Lung (tissue), 12 donors: ENCODE measurements around the gene VDR. TPM values are rescaled to one million over a fixed set of nuclear protein-coding genes. Genes with fewer than 3 reads are reported as not detected.

Experiments
- ATAC-seq: fragments of 200-7000 bp; cut with Tn5 transposase; one replicate; pipeline ENCODE4 v1.9.1; 2020; ENCODE audit warnings: moderate number of reproducible peaks; ENCODE audit not compliant: insufficient read depth, low FRiP score
- DNase-seq, 3 donors: peaks; one replicate each; pipeline ENCODE4 v3.0.0-alpha.2; 2013 to 2017
- H3K27ac ChIP-seq, 2 donors: one replicate each; pipeline ENCODE4 v1.5.1; 2013; ENCODE audit warnings: mild to moderate bottlenecking in 2 of 2, moderate library complexity in 2 of 2, control low read depth in 1 of 2, inconsistent platforms in 1 of 2, low read depth in 1 of 2, low read length in 1 of 2
- H3K27me3 ChIP-seq, 3 donors: one replicate each; pipeline ENCODE4 v1.5.1; 2013; ENCODE audit warnings: low read length in 2 of 3; ENCODE audit not compliant: control insufficient read depth in 3 of 3, insufficient read depth in 3 of 3
- H3K36me3 ChIP-seq, 4 donors: one replicate each; pipeline ENCODE4 v1.5.1; 2013; ENCODE audit warnings: low read length in 4 of 4, mild to moderate bottlenecking in 1 of 4, moderate library complexity in 1 of 4; ENCODE audit not compliant: control insufficient read depth in 4 of 4, insufficient read depth in 4 of 4
- H3K4me1 ChIP-seq, 5 donors: one replicate each; pipeline ENCODE4 v1.5.1; 2013; ENCODE audit warnings: low read length in 5 of 5, mild to moderate bottlenecking in 2 of 5, moderate library complexity in 1 of 5; ENCODE audit not compliant: control insufficient read depth in 5 of 5, insufficient read depth in 5 of 5
- H3K4me3 ChIP-seq: one replicate; pipeline ENCODE4 v1.5.1; 2013; ENCODE audit warnings: mild to moderate bottlenecking, control low read depth, moderate library complexity
- H3K9ac ChIP-seq, 2 donors: one replicate each; pipeline ENCODE4 v1.5.1; 2013; ENCODE audit warnings: low read length in 2 of 2, control low read depth in 1 of 2; ENCODE audit not compliant: insufficient read depth in 1 of 2
- H3K9me3 ChIP-seq, 4 donors: one replicate each; pipeline ENCODE4 v1.5.1; 2013; ENCODE audit warnings: low read length in 3 of 4, mild to moderate bottlenecking in 1 of 4, moderate library complexity in 1 of 4; ENCODE audit not compliant: control insufficient read depth in 4 of 4, insufficient read depth in 3 of 4
- WGBS, 2 donors: extraction: QIAGEN DNeasy Blood & Tissue Kit; methylation state at CpG; one replicate each; pipeline ENCODE4 v1.1.7; 2013; 5-methylcytosine and 5-hydroxymethylcytosine counted together
- polyA plus RNA-seq, 2 donors: library from polyadenylated mRNA; stranded (reverse); fragments of 200-250 nt; gene quantifications; one replicate each; pipeline ENCODE4 v1.2.1, GENCODE V29; 2013
- total RNA-seq, 2 donors: library from RNA; depleted of rRNA in 1 of 2; stranded (reverse); fragments of >200 nt in 1 of 2; gene quantifications; one replicate each; pipeline ENCODE4 v1.2.1, GENCODE V29; 2014 to 2021
- TF ChIP-seq, protein P1 (sequence below): IDR thresholded peaks from 2 replicates; pipeline ENCODE4 v1.5.1; 2012; ENCODE audit warnings: mild to moderate bottlenecking; ENCODE audit errors: control extremely low read depth, extremely low read depth
- donor health status: control.
- donor health status: control.
- donor health status: Bipolar disorder and iron deficiency.
- donor health status: healthy.
- donor health status: DM: yes; HTN: yes; CAD: no.

Gene VDR
- total and polyA plus RNA-seq, 4 donors, result 4.4 to 27.4 (median 14.3) TPM

DNA sequence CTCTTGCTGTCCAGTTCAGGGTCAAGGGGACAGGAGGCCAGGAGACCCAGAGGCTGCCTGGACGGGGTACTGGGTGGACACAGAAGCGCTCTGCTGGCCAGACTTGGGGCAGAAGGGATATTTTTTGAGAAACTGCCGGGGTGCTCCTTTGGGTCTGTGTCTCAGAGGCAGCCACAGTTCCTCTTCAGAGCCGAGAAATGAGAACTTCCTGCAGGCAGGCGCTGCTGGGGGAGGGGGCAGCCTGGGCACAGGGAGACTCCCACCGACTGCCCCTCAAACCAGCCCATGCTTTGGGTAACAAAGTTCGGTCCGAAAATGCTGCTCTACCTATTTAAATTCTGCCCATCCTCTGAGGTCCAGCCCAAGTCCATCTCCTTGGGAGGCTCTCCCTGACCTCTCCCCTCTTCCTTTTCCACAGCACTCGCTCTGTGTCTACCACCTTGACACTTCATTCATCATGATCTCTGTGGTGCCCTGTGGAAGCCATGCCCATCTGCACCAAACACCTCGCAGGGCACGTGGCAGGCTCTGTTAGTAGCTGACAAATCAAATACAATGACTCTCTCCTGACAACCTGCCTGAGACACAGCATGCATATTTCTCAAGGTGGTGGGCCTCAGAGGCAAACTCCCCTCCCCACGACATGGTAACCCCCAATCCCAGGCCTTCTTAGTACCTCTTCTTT is 101.5 kb downstream of the VDR start:
- TF ChIP-seq, protein P1, sequence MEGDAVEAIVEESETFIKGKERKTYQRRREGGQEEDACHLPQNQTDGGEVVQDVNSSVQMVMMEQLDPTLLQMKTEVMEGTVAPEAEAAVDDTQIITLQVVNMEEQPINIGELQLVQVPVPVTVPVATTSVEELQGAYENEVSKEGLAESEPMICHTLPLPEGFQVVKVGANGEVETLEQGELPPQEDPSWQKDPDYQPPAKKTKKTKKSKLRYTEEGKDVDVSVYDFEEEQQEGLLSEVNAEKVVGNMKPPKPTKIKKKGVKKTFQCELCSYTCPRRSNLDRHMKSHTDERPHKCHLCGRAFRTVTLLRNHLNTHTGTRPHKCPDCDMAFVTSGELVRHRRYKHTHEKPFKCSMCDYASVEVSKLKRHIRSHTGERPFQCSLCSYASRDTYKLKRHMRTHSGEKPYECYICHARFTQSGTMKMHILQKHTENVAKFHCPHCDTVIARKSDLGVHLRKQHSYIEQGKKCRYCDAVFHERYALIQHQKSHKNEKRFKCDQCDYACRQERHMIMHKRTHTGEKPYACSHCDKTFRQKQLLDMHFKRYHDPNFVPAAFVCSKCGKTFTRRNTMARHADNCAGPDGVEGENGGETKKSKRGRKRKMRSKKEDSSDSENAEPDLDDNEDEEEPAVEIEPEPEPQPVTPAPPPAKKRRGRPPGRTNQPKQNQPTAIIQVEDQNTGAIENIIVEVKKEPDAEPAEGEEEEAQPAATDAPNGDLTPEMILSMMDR, result no peak
- no peaks in the 10 kb centered on the region for H3K27me3 ChIP-seq
- H3K27ac ChIP-seq, result peak overlapping the region in 1 of 2 donors; percentile 87
- ATAC-seq, result no peak
- no peak for DNase-seq
- peaks cover 6 to 69% (median 38%) of the 10 kb centered on the region in 5 donors for H3K4me1 ChIP-seq
- H3K4me3 ChIP-seq, result no peak overlapping the region
- peaks cover 0 to 16% (median 4%) of the 10 kb centered on the region in 4 donors for H3K36me3 ChIP-seq
- no peak overlapping the region for H3K9ac ChIP-seq
- WGBS, 2 donors, result 36 to 47% methylated on average over 12 of the region's 12 CpGs
- H3K9me3 ChIP-seq, result no peaks in the 10 kb centered on the region

DNA sequence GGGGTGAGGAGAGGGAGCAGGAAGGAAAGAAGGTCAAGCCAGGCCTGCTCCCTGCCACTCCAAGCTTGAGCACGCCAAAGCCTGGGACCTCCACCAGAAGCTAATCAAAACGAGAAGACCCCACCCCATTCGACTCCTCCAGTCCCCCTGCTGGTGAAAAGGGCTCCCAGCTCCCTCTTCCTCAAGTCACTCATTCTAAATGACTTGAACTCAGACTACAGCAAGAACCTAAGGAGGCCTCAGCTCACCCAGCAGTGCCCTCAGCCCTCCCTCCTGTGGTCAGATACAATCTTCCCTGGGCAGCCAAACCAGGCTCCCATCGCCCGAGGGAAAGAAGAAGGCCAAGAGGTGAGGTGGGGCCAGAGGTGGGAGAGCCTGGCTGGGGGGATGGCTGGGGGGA is 102.5 kb downstream of the VDR start:
- no peak for ATAC-seq
- no peaks in the 10 kb centered on the region for H3K9me3 ChIP-seq
- peaks cover 4 to 26% (median 7%) of the 10 kb centered on the region in 4 donors for H3K36me3 ChIP-seq
- peaks cover 6 to 58% (median 28%) of the 10 kb centered on the region in 5 donors for H3K4me1 ChIP-seq
- no peak overlapping the region for H3K4me3 ChIP-seq
- H3K27me3 ChIP-seq, result no peaks in the 10 kb centered on the region
- DNase-seq, result no peak
- H3K9ac ChIP-seq, result no peak overlapping the region
- 19 to 37% methylated on average over 5 of the region's 5 CpGs for WGBS, 2 donors
- TF ChIP-seq, protein P1, result no peak
- peak overlapping the region in 1 of 2 donors; percentile 87 for H3K27ac ChIP-seq

DNA sequence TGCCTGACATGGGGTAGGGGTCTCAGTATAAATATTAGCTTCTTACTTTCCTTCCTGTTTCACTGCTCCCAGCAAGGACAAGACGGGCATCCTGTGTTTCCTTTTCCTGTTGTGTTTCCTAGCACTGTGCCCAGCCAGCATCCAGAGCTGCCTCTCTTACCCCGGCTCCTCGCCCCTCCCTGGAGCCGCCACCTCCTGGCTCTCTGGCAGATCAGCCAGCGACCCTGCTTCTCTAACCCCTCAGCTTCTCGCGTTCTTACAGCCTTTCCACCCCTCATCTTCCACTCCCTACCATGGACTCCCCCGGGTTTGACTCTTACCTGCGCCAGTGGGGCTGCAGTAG is 102.9 kb downstream of the VDR start:
- ATAC-seq (no peak), DNase-seq (no peak)
- Histone ChIP-seq H3K27me3 (no peaks in the 10 kb centered on the region), H3K4me1 (peaks cover 6 to 57% (median 28%) of the 10 kb centered on the region in 5 donors), H3K27ac (peak overlapping the region in 1 of 2 donors; percentile 87), H3K9me3 (no peaks in the 10 kb centered on the region), H3K36me3 (peaks cover 7 to 30% (median 9%) of the 10 kb centered on the region in 4 donors), H3K4me3 (no peak overlapping the region), H3K9ac (no peak overlapping the region)
- TF ChIP-seq, protein P1, result no peak
- WGBS, 2 donors, result 35 to 47% methylated on average over 9 of the region's 9 CpGs
